GM10266 (cell line): Measurements from ENCODE around the gene MPPED1.

Source experiments
- DNase-seq: peaks from one replicate; pipeline ENCODE4 v3.0.0; 2012; ENCODE audit errors: extremely low spot score
- CTCF ChIP-seq: IDR thresholded peaks from 2 replicates; pipeline ENCODE4 v1.5.1; 2012; ENCODE audit warnings: mild to moderate bottlenecking, low read depth; ENCODE audit not compliant: control insufficient read depth, insufficient read depth; ENCODE audit errors: missing control alignments

Gene MPPED1

GRCh38 chr22:43490311-43490710 is 78.5 kb downstream of the MPPED1 start:
- DNase-seq = no peak
- TF ChIP-seq CTCF = no peak

GRCh38 chr22:43491177-43491576 is 79.4 kb downstream of the MPPED1 start:
- no peak for TF ChIP-seq CTCF

GRCh38 chr22:43491737-43492136 is 79.9 kb downstream of the MPPED1 start:
- DNase-seq = no peak
- TF ChIP-seq CTCF = no peak

More at GRCh38 chr22:43491177-43491576, 79.4 kb downstream of the MPPED1 start:
- DNase-seq = no peak

- no peak for TF ChIP-seq CTCF
- DNase-seq = no peak
These were observed 81.5 kb downstream of the MPPED1 start for GRCh38 chr22:43493297-43493696.

GRCh38 chr22:43497956-43498855 is 86.4 kb downstream of the MPPED1 start:
- TF ChIP-seq CTCF = no peak
- DNase-seq = no peak

GRCh38 chr22:43498856-43499253 is 87.0 kb downstream of the MPPED1 start:
- DNase-seq = no peak
- TF ChIP-seq CTCF = no peak
